Spleen (tissue), 7 donors: ENCODE data around the gene BIRC6.

Experiments used
- CTCF ChIP-seq, 11 experiments: fragments of 200-600 bp in 7 of 11; fragments of 450-650 bp in 4 of 11; sonication (generic) in 4 of 11; IDR thresholded peaks in 8 of 11; conservative IDR thresholded peaks in 3 of 11; 1 replicate in 7 of 11; 2 replicates in 4 of 11; pipeline versions ENCODE4 v1.4.0 to v1.8.0; 2016 to 2021; ENCODE audit warnings: antibody characterized with exemption in 11 of 11, inconsistent platforms in 4 of 11, mild to moderate bottlenecking in 1 of 11
- POLR2A ChIP-seq, 3 donors: fragments of 450-650 bp; IDR thresholded peaks; one replicate each; pipeline ENCODE4 v1.5.1; 2017; ENCODE audit warnings: antibody characterized with exemption in 3 of 3, mild to moderate bottlenecking in 1 of 3
- donor health status: DM: no; HTN: no; CAD: no; lungs with moderate emphysema.
- donor health status: DM: no; HTN: no; CAD: no.
- donor health status: DM: no; HTN: no; CAD: no.

GRCh38 chr2:32504877-32505478 is 148.2 kb downstream of the BIRC6 start:
- TF ChIP-seq CTCF (IDR thresholded peaks at IDR 0.05 in 8 of 11, conservative IDR thresholded peaks at IDR 0.05 in 3 of 11) = no peak
- no peak for TF ChIP-seq POLR2A (IDR thresholded peaks at IDR 0.05)
